GM21423 (cell line): ENCODE data around the gene KCNT2.

Experiments used
- ATAC-seq: cut with Tn5 transposase; IDR thresholded peaks from one replicate; pipeline ENCODE4 v1.9.1; 2021; ENCODE audit warnings: mild to moderate bottlenecking, moderate library complexity; ENCODE audit not compliant: unreplicated experiment

KCNT2 gene

DNA sequence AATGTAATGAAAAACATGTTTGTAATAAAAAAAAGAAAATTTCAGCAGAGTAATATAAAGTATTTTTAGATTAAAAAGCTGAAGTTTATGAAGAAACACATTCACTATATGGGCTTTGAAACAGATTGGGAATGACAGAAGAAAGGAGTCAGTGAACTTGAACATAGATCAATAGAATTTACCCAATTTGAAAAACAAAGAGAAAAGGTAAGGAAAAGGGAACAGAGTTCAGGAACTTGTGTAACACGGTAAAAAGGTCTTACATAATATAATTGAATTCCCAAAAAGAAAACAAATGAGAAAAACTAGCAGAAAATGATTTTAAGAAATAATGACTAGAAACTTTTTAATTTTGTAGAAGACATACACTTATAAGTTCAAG is 206.8 kb downstream of the KCNT2 start:
- no peak for ATAC-seq

DNA sequence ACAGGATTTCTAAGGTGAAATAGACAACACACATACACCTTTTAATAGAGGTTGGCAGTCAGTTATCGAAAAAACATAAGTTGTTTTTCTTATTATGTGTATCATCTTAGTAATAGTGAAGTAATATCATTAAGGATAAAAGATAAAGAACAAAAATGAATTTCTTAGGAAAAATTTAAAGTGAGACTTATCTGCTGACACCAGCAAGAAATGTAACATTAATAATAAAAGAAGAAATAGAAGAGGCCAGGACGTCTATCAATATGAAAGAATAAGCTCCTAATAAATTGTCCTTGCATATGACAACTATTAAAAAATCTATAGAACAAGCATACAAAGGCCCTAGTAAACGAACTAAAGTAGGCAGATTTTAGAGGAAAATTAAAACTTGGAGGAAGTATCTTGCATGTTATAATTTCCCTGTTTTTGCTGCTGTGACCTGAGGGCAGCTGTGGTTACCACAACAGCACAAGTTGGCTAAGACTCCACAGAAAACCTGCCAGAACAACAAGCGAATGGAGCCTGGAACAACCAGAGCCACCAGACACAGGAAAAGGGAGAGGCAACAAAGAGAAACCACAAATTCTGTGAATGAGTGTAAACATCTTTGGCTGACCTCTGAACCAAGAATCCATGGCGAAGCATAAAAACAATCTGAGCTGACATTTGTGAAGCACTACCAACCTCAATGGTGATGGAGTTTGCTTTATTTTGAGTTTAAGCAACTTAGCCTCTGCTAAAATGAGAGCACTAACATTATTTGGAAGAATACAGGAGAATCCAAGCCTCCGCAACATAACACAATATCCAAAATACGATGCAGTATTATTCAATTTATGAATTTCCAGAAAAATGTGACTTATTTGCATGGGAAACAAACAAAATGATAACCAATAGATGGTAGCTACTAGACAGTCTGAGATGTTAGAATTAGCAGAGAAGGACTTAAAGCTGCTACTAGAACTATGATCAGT is 207.5 kb downstream of the KCNT2 start:
- ATAC-seq, result no peak

DNA sequence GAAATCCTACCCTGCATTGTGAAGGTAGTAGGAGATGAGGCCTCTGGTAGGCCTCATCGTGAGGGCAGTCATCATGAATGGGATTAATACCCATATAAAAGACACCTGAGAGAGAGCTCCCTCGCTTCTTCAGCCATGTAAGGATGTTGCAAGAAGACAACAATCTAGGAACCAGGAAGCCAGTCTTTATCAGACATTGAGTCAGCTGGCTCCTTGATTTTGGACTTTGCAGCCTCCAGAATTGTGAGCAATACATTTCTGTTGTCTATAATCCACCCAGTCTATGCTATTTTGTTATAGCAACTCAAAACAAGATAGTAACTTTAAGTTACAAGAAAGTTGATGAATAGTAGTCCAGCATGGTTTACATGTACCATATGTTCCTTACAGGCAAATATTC is 208.5 kb downstream of the KCNT2 start:
- no peak for ATAC-seq

DNA sequence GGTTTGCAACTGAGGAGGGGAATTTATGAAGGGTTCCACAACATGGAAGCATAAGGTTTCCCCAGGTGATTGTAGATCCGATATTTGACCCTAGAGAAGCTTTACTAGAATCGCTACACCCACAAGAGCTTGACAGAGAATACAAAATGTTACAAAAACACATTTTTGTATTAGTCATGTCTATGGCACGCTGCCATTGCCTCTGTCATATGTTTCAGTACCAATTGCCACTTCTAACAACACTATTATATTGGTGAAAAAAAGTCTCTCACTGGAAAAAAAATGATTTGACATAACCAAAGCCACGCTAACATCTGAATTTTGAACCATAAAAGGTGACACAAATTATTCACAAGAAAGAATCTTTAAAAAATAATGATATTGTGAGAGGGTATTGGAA is 214.5 kb downstream of the KCNT2 start:
- ATAC-seq, result no peak

DNA sequence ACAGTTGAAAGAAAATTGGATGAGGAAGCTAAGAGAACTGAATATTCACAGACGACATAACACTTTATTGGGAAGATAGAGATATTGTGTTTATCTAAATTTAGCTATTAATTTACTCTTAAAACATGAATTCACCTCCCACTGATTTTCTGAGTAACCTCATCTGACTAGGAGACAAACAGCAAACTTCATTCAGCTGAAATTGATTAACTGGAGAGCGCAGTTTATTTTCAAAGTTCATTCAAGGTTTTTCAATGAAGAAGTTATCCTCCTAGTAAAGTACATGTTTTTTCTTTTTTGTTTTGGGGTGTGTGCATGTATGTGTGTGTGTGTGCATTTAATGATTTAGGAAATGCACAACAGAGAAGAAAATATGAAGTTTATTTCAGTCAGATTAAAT is 215.0 kb downstream of the KCNT2 start:
- no peak for ATAC-seq

DNA sequence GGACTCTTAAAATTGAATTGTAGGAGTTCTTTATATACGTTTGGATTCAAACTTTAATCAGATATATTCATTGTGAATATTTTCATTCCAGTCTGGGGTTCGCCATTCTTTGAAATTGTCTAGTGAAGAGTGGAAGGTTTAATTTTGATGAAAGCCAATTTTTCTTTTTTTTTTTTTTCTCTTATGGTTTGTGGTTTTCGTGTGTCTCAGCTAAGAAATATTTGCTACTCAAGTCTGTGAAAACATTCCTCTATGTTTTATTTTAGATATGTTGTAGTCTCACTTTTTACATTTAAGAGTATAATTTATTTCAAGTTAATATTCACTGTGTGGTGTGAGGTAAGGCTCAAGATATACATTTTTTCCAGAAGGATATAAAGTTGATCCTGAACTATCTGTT is 220.5 kb downstream of the KCNT2 start:
- no peak for ATAC-seq

DNA sequence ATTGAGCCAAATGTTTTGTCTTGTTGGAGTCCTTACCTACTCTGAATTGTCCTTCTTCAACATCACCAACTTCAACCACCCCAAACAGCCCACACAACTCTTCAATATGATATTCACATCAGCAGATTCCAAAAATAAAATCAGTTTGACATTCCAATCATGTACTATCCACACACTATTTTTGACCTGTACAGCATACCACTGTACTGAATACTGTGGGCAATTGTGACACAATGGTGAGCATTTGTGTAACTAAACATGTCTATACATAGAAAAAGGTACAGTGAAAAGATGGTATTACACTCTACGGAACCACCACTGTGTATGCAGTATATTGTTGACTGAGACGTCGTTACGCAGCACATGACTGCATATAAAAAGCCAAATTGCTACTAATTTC is 223.1 kb downstream of the KCNT2 start:
- ATAC-seq, result no peak

DNA sequence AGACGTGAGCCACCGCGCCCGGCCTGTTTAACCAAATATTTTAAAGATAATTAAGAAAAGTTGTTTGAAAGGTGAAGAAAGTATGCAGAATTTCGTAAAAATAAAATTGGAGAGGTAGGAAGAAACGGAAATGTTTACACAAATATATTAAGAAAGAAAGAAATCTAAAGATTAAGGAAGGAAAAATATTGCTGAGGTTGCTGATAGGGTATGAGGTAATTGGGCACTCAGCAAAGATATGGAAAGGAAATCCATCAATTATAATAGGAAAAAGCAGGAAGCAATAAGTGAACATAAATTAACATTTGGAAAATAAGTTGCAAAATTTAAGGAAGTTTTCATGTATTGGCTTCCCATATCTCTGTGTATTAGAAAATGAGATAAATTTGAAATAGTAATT is 225.9 kb downstream of the KCNT2 start:
- ATAC-seq, result no peak

DNA sequence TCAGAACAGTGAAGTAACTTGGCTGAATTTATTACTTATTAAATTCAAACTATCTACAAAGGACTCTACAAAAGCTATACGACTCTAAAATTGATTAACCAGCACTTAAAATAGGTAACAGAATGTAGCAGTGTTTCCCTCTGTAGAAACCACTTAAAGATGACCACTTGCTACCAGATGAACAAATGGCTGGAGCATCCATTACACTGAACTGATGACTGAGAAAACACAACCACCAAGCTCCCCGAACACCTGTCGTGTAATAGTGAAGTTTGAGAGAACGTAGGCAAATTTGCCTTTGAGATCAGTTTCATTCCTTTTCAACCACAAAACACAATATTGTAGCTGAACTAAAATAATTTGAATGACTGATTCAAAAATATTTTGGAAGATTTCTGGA is 226.7 kb downstream of the KCNT2 start:
- ATAC-seq, result no peak

DNA sequence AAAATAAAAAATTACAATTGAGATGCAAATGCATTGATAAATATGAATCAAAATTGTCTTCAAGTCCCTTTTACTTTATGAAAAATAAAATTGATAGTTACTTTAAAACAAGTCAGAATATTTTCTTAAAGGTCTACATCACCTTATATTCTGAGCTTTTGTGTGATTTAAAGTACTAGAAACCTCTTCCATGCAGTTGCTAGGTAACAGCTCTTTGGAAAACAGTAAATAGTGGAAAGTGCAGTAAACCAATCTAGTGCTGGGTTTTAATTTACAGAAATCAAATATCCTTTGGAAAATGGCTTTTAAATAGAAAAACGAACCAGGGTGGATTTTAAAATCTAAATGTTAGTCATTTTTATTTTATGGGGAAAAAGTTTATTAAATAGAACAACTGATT is 227.9 kb downstream of the KCNT2 start:
- ATAC-seq, result no peak

DNA sequence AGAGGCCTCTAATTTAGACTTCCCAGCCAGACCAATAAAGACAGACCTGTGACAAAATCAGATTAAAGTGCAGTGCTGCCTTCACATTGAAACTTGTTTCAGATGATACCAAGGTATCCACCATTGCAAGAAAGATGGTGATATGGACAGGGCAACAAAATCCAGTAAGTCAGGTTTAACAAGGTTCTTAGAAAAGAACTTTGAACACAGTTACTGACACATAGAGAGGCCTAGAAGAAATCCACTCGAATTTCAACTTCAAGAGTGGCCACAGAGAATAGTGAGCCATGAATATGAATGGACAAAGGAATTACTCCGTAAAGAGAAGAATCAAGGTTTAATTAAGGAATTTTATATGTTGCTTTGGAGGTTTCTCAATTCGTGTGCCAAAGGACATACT is 230.4 kb downstream of the KCNT2 start:
- no peak for ATAC-seq

DNA sequence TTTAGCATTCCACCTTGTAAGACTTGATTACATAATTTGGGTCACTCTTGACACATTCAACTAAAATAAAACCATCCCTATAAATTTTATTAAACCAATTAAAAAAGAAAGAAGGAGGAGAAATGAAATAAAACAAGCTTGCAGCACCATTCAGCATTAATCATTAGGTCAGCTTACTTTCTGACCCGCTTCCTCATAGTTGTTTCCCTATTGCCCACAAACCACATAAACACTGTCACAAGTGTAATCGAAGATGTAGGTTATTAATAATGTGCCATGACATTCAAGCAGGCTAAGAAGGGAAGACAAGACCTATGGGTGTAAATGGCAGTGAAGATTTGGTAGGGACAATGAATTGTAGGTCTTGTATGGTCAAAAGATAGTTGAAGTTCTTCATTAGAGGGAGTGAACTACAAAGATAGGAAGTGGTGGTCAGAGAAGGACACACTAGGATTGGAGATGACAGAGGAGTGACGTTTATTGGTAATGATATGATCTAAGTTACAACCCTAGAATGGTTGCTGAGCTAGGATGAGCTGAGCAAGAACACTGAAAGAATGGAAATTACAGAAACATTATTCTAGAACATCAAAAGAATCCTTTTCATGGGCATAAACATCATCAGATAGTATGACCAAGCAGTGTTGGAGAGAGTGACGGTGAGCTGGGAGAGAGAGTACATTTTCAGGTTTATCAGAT is 231.5 kb downstream of the KCNT2 start:
- no peak for ATAC-seq

DNA sequence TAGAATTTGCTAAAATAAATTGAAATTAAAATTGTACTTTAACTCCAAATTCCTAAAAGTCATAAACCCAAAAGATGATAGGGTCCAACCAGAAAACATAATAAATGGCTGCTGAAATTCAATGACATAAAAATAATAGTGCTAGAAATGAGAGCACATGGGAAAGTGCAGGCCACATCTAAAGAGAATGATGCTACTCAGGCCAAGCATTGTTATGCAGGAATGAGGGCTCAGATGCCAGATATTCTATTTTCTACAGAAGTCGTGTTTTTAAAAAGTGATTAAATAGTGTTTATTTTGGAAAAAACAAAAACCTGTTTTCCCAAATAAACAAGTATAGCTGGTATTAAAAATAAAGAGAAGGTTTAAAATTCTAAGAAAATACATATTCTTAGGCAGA is 234.4 kb downstream of the KCNT2 start:
- no peak for ATAC-seq

DNA sequence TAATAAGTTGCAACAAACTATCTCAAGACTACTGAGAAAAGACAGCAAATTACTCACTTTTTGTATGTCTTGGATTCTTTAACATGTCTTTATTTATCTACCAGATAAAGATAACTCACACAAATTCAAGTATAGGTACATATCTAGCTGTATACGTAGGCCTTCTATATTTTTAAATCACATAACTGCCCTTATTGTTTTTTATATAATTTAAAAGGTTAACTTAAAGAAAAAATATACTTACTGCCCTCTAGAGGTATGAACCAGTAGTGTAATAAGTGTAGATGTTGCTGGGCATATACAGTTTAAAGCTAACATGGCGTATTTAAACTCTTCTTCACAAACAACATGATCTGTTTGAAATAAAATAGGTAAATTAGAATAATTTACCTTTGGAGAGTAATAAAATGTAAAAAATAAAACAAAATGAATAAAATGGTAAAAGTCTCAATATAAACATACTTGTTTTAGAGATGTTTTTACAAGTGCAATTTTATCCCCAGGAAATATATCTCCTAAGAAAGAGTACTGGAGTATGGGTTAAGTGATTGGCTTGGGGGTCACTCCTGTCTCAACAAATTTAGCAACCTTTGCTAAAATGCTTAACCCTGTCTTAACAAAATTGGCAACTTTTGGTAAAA is 235.2 kb downstream of the KCNT2 start:
- ATAC-seq, result peak; percentile 80

DNA sequence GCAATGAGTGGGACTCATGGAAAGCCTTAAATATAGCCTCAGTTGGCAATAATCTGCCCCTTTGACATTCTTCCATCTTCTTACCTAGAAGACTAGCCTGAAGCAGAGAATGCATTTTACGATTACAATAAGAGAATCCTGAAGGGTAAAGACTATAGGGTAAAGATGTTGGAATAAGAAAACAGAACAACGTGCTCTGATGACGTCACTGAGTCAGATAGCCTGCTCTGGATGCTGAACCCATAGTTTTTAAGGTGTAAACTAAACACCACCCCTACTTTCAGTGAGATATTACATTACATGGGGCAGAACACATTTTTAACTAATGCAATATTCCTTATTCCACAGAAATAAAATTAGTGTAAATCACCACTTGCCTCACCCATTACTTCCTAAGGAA is 240.4 kb downstream of the KCNT2 start:
- ATAC-seq, result no peak

DNA sequence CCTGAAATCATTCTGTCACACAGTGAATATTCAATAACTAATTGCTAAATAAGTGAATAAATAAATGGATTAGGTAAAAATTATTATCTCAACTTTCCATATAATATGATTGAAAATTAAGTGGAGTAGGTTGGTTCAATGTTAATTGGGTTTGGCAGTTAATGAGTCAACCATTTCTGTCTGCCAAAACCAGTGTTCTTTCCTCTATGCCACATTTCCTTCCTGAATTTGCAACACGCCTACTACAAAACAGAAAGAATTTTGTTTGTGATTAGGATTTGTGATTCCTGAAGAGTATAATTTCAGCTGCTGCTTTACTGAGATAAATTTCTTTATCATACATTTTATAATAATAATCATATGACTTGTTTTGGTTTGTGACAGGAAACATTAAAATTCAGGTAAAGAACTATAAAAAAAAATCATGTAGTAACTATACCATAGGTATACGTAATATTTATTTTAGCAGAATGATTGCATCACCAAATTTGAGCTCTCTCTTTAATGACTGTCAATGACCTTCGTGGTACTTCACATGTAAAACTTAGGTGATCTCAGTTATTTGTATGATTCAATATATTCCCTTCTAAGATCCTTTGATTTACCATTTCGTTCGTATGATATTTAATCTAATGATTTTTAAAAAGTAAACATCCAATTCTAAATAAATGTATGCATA is 241.3 kb downstream of the KCNT2 start:
- no peak for ATAC-seq

DNA sequence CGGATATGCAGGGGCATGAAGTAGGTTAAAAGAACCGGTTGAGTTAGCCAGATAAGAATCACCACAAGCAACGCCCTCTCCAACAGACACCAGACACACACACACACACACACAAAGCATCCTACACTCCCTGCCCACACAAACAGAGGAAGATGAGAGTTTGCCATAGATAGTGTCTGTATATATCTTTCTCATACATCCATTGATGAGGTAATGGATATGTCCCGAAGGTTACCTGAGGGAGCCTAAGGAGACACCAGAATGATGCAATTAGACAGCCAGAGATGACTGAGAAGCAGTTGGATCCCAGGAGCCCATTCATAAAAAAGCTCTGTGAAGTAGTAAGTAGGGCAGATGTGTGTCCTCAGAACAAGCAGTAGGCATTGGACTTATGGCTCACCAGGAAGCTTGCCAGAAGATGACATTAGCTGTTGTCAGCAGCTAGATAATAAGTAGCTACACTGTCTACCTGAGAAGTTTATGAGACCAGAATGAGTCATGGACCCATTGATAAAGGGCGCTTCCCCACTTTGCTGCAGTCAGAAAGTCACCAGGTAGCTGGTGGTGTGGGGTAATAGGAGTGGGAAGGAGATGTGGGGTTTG is 247.0 kb downstream of the KCNT2 start:
- ATAC-seq, result no peak

DNA sequence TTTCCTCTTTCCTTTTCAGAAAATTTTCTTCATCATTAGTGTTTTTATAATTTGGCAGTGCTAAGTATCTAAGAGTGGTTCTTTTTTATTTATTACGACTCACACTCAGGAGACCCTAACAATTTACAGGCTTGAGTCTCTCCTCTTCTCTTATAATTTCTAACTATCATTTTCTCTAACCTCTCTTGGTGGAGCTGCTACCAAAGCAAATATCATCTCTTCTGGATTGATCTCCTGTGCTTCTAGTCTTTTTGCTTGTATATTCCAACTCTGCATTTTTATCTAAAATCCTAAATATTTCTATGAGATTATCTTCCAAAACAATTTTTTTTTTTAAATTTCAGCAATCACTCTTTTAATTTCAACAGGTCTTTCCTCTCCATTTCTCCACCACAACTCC is 250.3 kb downstream of the KCNT2 start:
- no peak for ATAC-seq

DNA sequence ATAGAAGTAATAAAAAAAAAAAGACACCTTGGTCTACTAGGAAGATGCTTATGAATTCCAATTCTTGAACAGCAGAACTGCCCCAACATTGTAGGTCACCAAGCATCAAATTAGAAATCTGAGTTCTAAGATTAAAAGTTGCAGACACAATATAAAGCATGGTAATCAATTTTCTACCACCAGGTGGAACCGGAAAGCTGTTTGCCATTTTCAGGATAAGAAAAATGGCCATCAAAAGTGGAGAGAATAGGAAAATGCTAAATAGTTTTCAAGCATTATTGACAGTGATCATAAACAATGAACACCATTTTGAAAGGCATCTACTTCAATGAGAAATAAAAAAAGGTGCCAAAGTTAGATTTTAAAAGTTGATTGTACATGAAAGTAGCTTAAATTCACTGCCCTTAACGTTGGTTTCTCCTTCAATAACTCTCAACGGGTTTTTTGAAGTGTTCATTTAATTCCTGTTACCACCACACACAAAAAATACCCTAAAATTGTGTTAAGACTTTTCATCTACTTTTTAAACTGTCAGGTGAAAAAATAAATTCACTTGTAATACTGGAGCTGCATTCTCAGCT is 252.9 kb downstream of the KCNT2 start:
- ATAC-seq, result no peak

DNA sequence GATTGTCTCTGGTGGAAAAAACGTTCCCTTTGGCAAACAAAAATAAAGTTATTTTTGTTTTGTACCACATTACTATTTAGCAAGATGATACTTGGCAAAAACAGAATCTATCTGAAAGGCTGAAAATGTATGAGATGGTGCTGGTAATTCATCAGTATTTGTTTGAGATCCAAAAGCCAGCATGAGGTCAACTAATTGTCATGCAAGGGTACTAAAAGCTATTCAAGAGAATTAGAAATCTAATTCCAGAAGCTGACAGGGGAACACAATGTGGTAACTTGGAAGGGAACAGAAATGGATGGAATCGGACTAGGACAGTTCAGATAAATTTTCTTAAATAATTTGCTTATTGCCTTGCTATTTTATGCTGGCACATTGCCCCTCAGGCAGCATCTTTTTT is 263.8 kb downstream of the KCNT2 start:
- no peak for ATAC-seq

DNA sequence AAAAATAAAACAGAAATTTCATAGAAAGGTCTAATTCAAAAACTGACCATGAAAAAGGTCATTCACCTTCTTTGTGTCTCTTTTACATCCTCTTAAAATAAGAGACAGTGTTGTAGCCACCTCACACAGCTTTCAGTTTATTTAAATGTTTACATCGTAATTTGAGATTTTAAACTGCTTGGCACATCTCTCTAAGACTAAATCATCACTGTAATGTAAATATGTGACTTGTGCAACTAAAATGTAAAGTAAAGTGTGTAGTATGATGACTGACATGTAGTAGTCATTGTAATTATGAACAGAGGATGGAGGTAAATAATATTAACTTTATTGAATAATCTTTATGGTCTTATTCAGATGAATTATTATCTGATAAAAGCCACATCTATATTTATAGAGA is 283.9 kb downstream of the KCNT2 start:
- no peak for ATAC-seq
